ENCODE data around the gene CDPF1.
"Not testable (repeated sequence)": the region's sequence is repeated elsewhere in the genome, so short reads cannot be mapped to it uniquely, and the experiment has no call there.

GRCh38 chr22:46264520-46264919 lies 14.4 kb upstream of the CDPF1 start:
- not testable (repeated sequence) for TF ChIP-seq POLR2AphosphoS5 (IDR thresholded peaks at IDR 0.05; ENCODE audit: low read depth, low read length); TAF1 (IDR thresholded peaks at IDR 0.05; ENCODE audit: borderline replicate concordance, low read depth, low read length); POLR2A (IDR thresholded peaks at IDR 0.05; ENCODE audit: low read depth, low read length)
